Measurements from ENCODE around the gene LPIN1.

LPIN1 gene

DNA sequence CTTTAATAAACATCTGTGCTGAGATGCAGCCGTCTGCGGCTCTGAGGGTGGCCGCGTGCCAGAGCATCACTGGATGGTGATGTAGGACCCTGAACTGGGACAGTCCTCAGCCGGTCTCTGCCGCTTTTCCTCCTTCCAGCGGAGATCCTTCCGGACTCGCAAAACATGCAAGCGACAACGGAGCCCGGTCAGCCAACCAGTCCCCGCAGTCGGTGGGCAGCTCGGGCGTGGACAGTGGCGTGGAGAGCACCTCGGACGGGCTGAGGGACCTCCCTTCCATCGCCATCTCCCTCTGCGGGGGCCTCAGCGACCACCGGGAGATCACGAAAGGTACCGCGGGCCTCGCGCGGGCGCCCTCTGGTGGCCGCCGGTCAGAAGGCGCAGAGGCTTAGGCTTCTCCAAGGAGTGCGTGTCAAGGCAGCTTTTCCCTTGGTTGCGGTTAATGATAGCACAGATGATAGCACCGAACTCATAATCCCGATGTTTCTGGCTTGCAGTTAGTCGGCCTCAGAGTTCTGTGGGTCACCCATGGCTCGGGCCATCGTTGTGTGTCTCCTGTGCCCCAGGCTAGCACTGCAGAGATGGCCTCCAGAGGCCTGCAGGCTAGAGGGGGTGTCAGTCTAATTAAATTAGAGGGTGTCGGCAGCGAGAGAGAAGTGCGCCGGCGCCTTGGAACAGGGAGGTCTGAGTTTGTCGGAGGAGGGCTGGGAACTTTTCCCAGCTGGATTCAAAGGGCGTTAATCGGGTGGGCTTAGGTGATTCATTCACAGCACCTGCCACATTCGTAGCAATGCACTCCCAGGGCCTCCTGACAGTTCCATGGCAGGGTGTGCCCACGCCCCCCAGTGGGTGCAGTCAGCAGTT lies 38.5 kb downstream of the LPIN1 start:
- DNase-seq (ENCODE audit: low read depth in 2 of 2): peak in 1 of 2 donors; percentile 11

GRCh38 chr2:11785611-11785940 lies 39.1 kb downstream of the LPIN1 start:
- no peak for DNase-seq (ENCODE audit: low read depth in 2 of 2)

DNA sequence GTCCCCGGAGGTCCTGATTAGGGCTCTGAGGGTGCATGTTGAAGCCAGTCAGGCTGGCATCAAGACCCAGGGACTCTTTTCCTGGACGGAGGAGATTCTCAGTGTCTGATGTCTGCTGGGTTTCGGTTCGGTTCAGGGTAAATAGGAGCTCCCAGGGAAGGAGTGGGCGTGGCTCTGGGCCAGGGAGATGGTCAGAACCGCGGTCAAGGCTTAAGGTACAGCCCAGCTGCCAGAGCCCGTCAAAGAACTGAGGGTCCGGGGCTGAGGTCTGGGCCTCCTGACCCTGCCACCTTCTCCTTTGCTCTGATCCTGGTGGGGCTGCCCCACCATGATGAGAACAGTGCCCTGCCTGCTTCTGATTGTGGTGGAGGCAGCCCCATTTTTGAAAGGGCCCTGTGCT lies 39.8 kb downstream of the LPIN1 start:
- DNase-seq (ENCODE audit: low read depth in 2 of 2): no peak

DNA sequence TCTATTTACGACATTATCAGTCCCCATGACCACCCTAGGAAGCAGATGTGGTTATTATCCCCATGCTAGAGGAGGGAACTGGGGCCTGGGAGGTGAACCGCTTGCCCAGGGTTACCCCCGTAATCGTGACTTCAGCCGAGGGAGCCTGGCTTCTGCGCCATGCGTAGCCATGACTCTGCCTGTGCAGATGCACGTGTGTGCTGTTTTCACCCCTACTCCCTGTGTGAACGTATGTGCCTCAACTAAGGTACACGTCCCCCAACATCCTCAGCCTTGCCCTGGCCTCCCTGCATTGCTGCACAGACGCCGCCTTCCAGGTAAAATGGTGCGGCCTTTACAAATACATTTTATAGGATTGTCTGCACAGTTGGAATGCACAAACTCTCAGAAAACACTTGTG lies 40.2 kb downstream of the LPIN1 start:
- DNase-seq (ENCODE audit: low read depth in 2 of 2): no peak

DNA sequence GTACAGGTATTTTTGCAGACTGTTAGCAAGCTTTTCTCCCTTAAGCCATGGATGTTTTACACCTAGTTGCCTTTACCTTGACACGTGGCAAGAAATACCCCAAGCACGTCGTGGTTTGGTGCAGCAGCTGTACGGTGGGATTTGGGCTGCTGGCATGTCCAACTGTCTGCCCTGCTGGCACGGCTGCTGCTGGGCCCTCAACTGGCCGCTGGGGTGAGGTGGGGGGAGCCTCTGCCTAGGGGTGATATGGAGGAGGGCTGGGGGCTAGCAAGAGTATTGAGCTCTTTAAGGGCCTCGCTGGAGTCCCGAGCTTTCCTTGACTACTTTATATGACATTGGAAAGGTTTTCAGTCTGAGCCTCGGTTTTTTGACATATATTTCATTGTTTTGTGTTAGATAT lies 41.6 kb downstream of the LPIN1 start:
- no peak for DNase-seq (ENCODE audit: low read depth in 2 of 2)

DNA sequence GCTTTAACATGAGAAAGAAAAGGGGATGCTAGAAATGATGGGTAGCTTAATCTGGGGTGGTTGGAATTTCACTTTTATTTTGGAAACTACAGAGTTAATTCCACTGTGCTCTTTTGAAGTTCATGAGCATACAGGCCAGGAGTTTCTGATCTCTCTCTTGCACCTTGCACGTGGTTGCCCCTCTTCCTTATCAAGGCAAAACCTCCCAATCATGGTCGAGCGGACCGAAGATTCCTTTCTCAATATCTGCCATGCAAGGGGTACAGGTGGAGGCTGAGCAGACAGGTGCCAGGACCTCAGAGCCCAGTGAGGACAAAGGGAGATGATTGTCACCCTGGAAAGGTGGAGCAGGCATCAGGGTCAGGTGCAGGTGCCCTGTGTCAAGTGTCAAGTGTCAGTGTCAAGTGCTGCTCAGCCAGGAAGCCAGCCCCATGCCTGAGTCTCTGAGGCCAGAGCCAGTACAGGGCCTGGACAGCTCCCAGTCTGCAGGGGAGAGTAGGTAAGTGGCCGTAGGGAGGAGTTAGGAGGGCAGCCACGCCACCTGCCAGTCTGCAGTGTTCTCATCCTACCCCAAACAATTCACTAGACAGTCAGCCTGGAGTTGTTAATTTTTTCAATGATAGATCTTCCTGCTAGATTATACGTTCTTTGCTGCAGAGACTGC lies 42.2 kb downstream of the LPIN1 start:
- no peak for DNase-seq (ENCODE audit: low read depth in 2 of 2)

GRCh38 chr2:11789243-11789642 lies 42.8 kb downstream of the LPIN1 start:
- DNase-seq (ENCODE audit: low read depth in 2 of 2): no peak

DNA sequence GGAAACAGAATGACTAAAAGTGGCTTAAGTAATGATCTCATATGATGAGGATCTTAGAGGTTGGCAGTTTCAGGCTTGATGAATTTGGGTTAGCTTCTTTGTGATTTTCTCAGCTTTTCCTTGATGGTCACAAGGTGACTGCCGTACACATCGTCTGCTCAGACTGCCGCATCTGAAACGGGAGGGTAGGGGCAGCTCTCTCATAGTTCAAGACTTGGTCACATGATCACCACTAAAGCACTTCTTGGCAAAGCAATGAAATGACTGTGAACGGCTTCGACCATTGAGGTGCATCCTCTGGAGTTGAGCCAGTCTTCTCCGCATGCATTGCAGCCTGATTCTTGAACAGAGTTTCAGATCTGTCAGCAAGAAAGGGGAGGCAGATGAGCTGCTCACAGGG lies 43.8 kb downstream of the LPIN1 start:
- DNase-seq (ENCODE audit: low read depth in 2 of 2): no peak

- DNase-seq (ENCODE audit: low read depth in 2 of 2): no peak
Observed at GRCh38 chr2:11795590-11795989, 49.2 kb downstream of the LPIN1 start.

DNA sequence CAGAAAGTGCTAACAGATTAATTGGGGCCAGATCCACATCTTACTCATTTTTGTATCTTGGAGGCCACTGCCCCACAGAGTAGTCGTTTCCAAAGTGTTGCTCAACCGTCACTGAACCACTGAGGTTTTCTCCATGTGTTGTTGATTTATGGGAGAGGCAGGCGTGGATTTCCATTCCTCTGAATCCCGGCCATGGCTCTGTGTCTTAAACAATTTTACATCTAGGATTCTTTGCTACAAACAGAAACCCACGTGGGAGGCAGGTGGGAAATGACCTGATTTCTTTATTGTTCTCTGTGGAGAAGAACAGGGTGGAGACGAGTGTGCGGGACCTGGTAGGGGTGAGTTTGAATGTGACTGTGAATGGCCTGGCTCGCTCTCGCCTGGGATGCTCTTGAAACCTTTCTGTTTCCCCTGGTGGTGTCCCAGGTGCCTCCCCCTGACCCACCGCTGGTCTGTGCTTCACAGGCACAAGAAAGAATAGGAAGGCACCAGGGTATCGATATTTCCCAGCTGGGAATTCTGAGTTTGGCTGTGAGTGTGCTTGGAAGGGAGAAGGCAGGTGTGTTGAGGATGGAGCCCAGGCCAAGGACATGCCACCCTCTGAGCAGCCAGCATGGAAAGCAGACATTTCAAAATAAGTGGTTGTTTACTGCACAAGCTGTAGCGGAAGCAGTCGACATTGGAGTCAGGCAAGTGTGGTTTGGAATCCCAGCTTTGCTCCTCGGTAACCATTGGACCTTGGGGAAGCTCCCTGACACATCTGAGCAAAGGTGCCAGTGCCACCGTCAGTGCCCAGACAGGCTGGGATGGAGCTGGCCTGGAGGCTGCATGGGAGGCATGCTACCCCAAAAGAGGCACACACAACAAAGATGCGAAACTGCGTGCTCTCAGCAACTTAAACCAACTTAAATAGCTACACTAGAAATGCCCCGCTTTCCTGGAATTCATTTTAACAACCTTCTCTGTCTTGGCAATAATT lies 50.0 kb downstream of the LPIN1 start:
- DNase-seq (ENCODE audit: low read depth in 2 of 2): no peak

DNA sequence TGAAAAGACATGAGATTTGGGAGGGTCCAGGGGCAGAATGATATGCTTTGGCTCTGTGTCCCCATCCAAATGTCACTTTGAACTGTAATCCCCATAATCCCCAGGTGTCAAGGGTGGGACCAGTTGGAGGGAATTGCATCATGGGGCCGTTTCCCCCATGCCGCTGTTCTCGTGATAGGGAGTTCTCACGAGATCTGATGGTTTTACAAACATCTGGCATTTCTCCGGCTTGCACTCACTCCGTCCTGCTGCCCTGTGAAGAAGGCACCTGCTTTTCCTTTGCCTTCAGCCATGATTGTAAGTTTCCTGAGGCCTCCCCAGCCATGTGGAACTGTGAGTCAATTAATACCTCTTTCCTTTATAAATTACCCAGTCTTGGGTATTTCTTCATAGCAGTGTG lies 51.4 kb downstream of the LPIN1 start:
- no peak for DNase-seq (ENCODE audit: low read depth in 2 of 2)

DNA sequence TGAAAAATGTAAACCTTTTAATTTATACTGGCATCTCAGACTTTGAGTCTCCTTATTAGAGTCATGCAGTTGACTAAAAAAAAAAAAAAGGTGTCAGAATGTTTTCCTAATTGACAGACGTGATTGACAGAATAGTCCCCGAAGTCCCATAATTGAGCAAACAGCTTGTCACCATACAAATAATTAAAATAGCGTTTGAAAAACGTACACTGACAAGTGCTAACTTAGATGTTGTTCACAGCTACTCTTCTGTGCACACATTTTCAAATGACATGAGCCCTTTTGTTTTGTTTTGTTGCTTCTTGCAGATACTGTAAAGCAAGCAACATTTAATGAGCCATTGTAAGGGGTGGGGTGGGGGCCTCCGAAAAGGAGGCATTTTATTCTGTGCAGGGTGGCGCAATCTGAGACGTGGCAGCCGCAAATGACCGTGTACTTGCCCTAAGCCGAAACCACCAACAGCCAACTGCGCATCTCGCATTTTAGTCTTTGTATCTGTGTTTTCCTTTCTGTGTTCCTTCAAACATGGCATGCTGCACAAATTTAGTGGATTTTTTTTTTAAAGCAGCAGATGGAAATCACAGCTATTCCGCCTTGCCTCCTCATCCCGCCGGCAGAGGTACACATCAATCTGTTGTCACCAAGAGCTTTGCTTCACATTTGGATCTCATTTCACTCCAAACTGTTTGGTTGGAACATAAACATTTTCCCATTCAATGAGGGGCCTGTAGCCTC lies 52.4 kb downstream of the LPIN1 start:
- no peak for DNase-seq (ENCODE audit: low read depth in 2 of 2)

DNA sequence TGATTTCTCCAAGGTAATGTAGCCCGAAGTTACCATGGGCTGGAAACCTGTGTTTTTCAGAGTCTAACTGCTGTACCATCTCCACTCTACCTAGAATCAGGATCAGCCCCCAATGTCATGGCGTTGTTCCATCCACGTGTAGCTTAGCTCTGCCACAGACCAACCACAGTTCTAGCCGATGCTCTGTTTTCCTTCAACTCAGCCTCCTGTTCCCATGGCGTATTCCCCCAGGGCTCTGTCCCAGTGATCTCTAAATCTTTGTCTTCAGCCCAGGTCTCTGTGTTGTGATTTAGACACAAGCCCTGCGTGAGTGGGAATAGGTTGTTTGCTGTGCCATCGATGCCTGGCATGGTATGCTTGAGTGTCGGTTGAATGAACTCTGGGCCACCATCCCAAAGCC lies 53.4 kb downstream of the LPIN1 start:
- no peak for DNase-seq (ENCODE audit: low read depth in 2 of 2)

- DNase-seq (ENCODE audit: low read depth in 2 of 2): no peak
Observed at GRCh38 chr2:11802782-11803191, 56.4 kb downstream of the LPIN1 start.

DNA sequence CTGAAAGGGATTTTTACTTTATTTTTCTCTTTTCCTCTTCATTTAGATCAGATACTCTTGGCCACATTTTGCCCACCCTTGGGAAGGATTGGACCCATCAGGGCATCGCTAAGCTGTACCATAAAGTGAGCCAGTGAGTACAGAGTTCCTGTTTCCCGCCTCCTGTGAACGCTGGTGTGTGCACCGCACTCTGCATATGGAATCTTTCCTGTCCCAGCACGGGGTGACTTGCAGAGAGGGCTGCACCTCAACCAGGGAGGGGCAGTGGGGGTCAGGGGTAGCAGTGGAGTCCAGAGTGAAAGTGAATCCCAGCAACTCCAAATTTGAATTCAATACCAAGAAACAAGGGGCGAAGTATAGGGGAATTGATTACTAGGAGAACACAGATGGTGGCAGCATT lies 58.6 kb downstream of the LPIN1 start:
- DNase-seq (ENCODE audit: low read depth in 2 of 2): no peak

- DNase-seq (ENCODE audit: low read depth in 2 of 2): no peak
Observed at GRCh38 chr2:11805920-11806319, 59.5 kb downstream of the LPIN1 start.

- peak; percentile 4 to 7 for DNase-seq (ENCODE audit: low read depth in 2 of 2)
Observed at GRCh38 chr2:11807156-11808015, 61.0 kb downstream of the LPIN1 start.

DNA sequence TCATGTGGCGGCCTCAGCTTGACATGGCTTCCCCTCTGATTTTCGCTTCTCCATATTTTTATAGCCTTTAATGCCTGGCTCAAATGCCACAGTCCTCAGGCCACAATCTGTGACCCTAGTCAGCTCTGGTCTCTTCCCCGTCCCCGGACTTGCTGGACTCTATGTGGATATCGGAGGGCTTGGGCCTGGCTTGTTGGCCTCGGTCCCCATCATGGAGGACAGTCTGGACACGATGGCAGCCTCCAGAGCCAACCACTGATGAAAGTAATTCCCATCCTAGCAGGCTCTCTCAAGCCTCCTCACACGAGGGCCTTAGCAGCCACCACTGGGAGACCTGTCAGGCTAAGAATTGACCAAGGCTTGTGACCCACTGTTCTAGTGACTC lies 61.6 kb downstream of the LPIN1 start:
- no peak for DNase-seq (ENCODE audit: low read depth in 2 of 2)

DNA sequence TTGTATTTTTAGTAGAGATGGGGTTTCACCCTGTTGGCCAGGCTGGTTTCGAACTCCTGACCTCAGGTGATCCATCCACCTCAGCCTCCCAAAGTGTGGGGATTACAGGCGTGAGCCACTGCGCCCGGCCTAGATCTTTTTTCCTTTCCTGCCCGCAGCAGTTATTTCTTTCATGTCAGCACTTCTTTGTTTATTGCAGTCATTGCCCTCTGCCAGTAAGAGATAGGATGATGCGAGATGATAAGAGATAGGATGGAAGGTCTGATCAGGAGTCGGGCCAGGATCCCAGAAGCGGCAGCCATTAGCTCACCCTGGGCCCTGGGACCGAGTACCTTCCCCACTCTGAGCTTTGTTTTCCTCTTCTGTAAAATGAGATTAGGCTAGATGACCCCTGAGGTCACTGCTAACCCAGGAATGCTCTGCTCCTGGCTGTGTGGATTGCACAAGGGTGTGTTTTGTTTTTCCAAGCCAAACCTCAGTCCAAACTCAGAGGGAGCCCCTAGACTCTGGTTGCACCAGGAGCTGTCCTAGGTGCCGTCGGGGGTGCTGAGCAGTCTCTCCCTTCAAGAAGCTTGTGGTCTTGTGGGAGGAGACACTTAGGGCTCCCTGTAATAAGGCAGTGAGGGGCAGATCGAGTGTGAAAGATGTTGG lies 63.3 kb downstream of the LPIN1 start:
- DNase-seq (ENCODE audit: low read depth in 2 of 2): no peak
